SK-N-SH treated with all-trans-retinoic acid at 6 μM for 48 hours (cell line): Measurements from ENCODE around the gene CCDC107.

ENCODE experiments used
- ATAC-seq: fragments of 200-7000 bp; cut with Tn5 transposase; 3 replicates; pipeline ENCODE4 v1.9.1; 2020; ENCODE audit warnings: mild to moderate bottlenecking, moderate library complexity
- BACH2 ChIP-seq: fragments of 250-450 bp; sonication (Bioruptor Pico); IDR thresholded peaks from 2 replicates; pipeline ENCODE4 v1.9.0; 2021; ENCODE audit warnings: mild to moderate bottlenecking, borderline replicate concordance
- ESRRG ChIP-seq: fragments of 250-450 bp; sonication (Bioruptor Pico); IDR thresholded peaks from 2 replicates; pipeline ENCODE4 v1.6.1; 2021; ENCODE audit warnings: mild to moderate bottlenecking
- GLIS3 ChIP-seq: fragments of 250-450 bp; sonication (Bioruptor Pico); IDR thresholded peaks from 2 replicates; pipeline ENCODE4 v1.5.0; 2020; ENCODE audit warnings: mild to moderate bottlenecking, moderate library complexity
- ISL1 ChIP-seq: fragments of 250-450 bp; sonication (Bioruptor Pico); IDR thresholded peaks from 2 replicates; pipeline ENCODE4 v2.1.2; 2022; ENCODE audit warnings: mild to moderate bottlenecking, moderate library complexity
- OSR1 ChIP-seq: fragments of 250-450 bp; sonication (Bioruptor Pico); IDR thresholded peaks from 2 replicates; pipeline ENCODE4 v1.8.0; 2022; ENCODE audit warnings: moderate library complexity, mild to moderate bottlenecking, inconsistent platforms
- PPARA ChIP-seq: fragments of 250-450 bp; sonication (Bioruptor Pico); IDR thresholded peaks from 2 replicates; pipeline ENCODE4 v1.5.0; 2020; ENCODE audit warnings: mild to moderate bottlenecking, borderline replicate concordance
- RARB ChIP-seq: fragments of 250-450 bp; sonication (Bioruptor Pico); IDR thresholded peaks from 2 replicates; pipeline ENCODE4 v1.8.0; 2021; ENCODE audit warnings: mild to moderate bottlenecking, moderate library complexity
- TOX ChIP-seq: fragments of 250-450 bp; sonication (Bioruptor Pico); IDR thresholded peaks from 2 replicates; pipeline ENCODE4 v1.8.0; 2021; ENCODE audit warnings: mild to moderate bottlenecking, moderate library complexity, borderline replicate concordance
- ZC3H10 ChIP-seq: fragments of 250-450 bp; sonication (Bioruptor Pico); IDR thresholded peaks from 2 replicates; pipeline ENCODE4 v1.5.1; 2021; ENCODE audit warnings: mild to moderate bottlenecking, moderate library complexity
- ZFP30 ChIP-seq: fragments of 450-650 bp; formaldehyde crosslinking; IDR thresholded peaks from 2 replicates; pipeline ENCODE4 v1.5.0; 2022; ENCODE audit warnings: mild to moderate bottlenecking, moderate library complexity
- ZNF565 ChIP-seq: fragments of 450-650 bp; formaldehyde crosslinking; conservative IDR thresholded peaks from 2 replicates; pipeline ENCODE4 v1.5.0; 2020; ENCODE audit warnings: low read depth, mild to moderate bottlenecking, moderate library complexity
- ZNF70 ChIP-seq: fragments of 450-650 bp; formaldehyde crosslinking; IDR thresholded peaks from 2 replicates; pipeline ENCODE4 v1.5.0; 2020; ENCODE audit warnings: mild to moderate bottlenecking, moderate library complexity
- ZNF8 ChIP-seq: fragments of 450-650 bp; formaldehyde crosslinking; IDR thresholded peaks from 2 replicates; pipeline ENCODE4 v1.5.0; 2020; ENCODE audit warnings: mild to moderate bottlenecking, moderate library complexity
- TF ChIP-seq, protein P1 (sequence below): fragments of 250-450 bp; sonication (Bioruptor Pico); IDR thresholded peaks from 2 replicates; pipeline ENCODE4 v1.8.0; 2021; ENCODE audit warnings: low read depth, mild to moderate bottlenecking, moderate library complexity, borderline replicate concordance
- TF ChIP-seq, protein P2 (sequence below): fragments of 250-450 bp; sonication (Bioruptor Pico); IDR thresholded peaks from 2 replicates; pipeline ENCODE4 v1.5.1; 2021; ENCODE audit warnings: mild to moderate bottlenecking, moderate library complexity
- TF ChIP-seq, protein P3 (sequence below): fragments of 250-450 bp; sonication (Bioruptor Pico); IDR thresholded peaks from 2 replicates; pipeline ENCODE4 v1.8.0; 2020; ENCODE audit warnings: mild to moderate bottlenecking, moderate library complexity, borderline replicate concordance
- TF ChIP-seq, protein P4 (sequence below): fragments of 250-450 bp; sonication (Bioruptor Pico); IDR thresholded peaks from 2 replicates; pipeline ENCODE4 v1.5.0; 2020; ENCODE audit warnings: mild to moderate bottlenecking, moderate library complexity

The CCDC107 gene

DNA sequence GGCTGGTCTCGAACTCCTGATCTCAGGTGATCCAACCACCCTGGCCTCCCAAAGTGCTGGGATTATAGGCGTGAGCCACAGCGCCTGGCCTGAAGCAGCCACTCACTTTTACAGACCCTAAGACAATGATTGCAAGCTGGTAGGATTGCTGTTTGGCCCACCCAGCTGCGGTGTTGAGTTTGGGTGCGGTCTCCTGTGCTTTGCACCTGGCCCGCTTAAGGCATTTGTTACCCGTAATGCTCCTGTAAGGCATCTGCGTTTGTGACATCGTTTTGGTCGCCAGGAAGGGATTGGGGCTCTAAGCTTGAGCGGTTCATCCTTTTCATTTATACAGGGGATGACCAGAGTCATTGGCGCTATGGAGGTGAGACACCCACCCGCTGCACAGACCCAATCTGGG, 17.1 kb downstream of the CCDC107 start:
- TF ChIP-seq PPARA (CRISPR knock-in tag) (no peak), ZFP30 (no peak), ZC3H10 (no peak), ZNF70 (CRISPR knock-in tag) (no peak)
- TF ChIP-seq, protein P1, sequence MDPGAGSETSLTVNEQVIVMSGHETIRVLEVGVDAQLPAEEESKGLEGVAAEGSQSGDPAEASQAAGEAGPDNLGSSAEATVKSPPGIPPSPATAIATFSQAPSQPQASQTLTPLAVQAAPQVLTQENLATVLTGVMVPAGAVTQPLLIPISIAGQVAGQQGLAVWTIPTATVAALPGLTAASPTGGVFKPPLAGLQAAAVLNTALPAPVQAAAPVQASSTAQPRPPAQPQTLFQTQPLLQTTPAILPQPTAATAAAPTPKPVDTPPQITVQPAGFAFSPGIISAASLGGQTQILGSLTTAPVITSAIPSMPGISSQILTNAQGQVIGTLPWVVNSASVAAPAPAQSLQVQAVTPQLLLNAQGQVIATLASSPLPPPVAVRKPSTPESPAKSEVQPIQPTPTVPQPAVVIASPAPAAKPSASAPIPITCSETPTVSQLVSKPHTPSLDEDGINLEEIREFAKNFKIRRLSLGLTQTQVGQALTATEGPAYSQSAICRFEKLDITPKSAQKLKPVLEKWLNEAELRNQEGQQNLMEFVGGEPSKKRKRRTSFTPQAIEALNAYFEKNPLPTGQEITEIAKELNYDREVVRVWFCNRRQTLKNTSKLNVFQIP = no peak
- TF ChIP-seq, protein P2, sequence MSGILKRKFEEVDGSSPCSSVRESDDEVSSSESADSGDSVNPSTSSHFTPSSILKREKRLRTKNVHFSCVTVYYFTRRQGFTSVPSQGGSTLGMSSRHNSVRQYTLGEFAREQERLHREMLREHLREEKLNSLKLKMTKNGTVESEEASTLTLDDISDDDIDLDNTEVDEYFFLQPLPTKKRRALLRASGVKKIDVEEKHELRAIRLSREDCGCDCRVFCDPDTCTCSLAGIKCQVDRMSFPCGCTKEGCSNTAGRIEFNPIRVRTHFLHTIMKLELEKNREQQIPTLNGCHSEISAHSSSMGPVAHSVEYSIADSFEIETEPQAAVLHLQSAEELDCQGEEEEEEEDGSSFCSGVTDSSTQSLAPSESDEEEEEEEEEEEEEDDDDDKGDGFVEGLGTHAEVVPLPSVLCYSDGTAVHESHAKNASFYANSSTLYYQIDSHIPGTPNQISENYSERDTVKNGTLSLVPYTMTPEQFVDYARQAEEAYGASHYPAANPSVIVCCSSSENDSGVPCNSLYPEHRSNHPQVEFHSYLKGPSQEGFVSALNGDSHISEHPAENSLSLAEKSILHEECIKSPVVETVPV (CRISPR knock-in tag) = no peak
- ATAC-seq = no peak

DNA sequence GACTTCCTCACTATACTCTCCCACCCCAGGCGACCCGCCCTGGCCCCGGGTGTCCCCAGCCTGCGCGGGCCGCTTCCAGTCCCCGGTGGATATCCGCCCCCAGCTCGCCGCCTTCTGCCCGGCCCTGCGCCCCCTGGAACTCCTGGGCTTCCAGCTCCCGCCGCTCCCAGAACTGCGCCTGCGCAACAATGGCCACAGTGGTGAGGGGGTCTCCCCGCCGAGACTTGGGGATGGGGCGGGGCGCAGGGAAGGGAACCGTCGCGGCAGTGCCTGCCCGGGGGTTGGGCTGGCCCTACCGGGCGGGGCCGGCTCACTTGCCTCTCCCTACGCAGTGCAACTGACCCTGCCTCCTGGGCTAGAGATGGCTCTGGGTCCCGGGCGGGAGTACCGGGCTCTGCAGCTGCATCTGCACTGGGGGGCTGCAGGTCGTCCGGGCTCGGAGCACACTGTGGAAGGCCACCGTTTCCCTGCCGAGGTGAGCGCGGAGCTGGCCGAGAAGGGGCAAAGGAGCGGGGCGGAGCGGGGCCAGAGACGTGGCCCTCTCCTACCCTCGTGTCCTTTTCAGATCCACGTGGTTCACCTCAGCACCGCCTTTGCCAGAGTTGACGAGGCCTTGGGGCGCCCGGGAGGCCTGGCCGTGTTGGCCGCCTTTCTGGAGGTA, 17.8 kb downstream of the CCDC107 start:
- peak; percentile 26 for ATAC-seq
- TF ChIP-seq ZNF8 = no peak
- no peak for TF ChIP-seq GLIS3 (CRISPR knock-in tag)
- TF ChIP-seq, protein P2 (CRISPR knock-in tag) = no peak

DNA sequence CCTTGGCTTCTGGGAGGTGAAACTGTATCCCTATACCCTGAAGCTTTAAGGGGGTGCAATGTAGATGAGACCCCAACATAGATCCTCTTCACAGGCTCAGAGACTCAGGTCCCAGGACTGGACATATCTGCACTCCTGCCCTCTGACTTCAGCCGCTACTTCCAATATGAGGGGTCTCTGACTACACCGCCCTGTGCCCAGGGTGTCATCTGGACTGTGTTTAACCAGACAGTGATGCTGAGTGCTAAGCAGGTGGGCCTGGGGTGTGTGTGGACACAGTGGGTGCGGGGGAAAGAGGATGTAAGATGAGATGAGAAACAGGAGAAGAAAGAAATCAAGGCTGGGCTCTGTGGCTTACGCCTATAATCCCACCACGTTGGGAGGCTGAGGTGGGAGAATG, 21.0 kb downstream of the CCDC107 start:
- TF ChIP-seq TOX (CRISPR knock-in tag) = no peak
- TF ChIP-seq RARB (CRISPR knock-in tag) = no peak
- no peak for TF ChIP-seq ZC3H10
- TF ChIP-seq, protein P1 = no peak
- TF ChIP-seq OSR1 (CRISPR knock-in tag) = no peak
- no peak for TF ChIP-seq ESRRG (CRISPR knock-in tag)
- TF ChIP-seq, protein P3, sequence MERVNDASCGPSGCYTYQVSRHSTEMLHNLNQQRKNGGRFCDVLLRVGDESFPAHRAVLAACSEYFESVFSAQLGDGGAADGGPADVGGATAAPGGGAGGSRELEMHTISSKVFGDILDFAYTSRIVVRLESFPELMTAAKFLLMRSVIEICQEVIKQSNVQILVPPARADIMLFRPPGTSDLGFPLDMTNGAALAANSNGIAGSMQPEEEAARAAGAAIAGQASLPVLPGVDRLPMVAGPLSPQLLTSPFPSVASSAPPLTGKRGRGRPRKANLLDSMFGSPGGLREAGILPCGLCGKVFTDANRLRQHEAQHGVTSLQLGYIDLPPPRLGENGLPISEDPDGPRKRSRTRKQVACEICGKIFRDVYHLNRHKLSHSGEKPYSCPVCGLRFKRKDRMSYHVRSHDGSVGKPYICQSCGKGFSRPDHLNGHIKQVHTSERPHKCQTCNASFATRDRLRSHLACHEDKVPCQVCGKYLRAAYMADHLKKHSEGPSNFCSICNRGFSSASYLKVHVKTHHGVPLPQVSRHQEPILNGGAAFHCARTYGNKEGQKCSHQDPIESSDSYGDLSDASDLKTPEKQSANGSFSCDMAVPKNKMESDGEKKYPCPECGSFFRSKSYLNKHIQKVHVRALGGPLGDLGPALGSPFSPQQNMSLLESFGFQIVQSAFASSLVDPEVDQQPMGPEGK = no peak
- TF ChIP-seq, protein P4, sequence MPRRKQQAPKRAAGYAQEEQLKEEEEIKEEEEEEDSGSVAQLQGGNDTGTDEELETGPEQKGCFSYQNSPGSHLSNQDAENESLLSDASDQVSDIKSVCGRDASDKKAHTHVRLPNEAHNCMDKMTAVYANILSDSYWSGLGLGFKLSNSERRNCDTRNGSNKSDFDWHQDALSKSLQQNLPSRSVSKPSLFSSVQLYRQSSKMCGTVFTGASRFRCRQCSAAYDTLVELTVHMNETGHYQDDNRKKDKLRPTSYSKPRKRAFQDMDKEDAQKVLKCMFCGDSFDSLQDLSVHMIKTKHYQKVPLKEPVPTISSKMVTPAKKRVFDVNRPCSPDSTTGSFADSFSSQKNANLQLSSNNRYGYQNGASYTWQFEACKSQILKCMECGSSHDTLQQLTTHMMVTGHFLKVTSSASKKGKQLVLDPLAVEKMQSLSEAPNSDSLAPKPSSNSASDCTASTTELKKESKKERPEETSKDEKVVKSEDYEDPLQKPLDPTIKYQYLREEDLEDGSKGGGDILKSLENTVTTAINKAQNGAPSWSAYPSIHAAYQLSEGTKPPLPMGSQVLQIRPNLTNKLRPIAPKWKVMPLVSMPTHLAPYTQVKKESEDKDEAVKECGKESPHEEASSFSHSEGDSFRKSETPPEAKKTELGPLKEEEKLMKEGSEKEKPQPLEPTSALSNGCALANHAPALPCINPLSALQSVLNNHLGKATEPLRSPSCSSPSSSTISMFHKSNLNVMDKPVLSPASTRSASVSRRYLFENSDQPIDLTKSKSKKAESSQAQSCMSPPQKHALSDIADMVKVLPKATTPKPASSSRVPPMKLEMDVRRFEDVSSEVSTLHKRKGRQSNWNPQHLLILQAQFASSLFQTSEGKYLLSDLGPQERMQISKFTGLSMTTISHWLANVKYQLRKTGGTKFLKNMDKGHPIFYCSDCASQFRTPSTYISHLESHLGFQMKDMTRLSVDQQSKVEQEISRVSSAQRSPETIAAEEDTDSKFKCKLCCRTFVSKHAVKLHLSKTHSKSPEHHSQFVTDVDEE (CRISPR knock-in tag) = no peak
- ATAC-seq = no peak

DNA sequence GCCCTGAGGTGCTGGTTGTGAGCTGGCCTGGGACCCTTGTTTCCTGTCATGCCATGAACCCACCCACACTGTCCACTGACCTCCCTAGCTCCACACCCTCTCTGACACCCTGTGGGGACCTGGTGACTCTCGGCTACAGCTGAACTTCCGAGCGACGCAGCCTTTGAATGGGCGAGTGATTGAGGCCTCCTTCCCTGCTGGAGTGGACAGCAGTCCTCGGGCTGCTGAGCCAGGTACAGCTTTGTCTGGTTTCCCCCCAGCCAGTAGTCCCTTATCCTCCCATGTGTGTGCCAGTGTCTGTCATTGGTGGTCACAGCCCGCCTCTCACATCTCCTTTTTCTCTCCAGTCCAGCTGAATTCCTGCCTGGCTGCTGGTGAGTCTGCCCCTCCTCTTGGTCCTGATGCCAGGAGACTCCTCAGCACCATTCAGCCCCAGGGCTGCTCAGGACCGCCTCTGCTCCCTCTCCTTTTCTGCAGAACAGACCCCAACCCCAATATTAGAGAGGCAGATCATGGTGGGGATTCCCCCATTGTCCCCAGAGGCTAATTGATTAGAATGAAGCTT, 21.8 kb downstream of the CCDC107 start:
- peak; percentile 24 for ATAC-seq
- TF ChIP-seq PPARA (CRISPR knock-in tag) (no peak), ZNF565 (CRISPR knock-in tag) (no peak), GLIS3 (CRISPR knock-in tag) (no peak), BACH2 (CRISPR knock-in tag) (no peak), ZNF70 (CRISPR knock-in tag) (no peak), ISL1 (CRISPR knock-in tag) (no peak), ZNF8 (no peak), ZC3H10 (no peak)
- TF ChIP-seq, protein P4 (CRISPR knock-in tag) = no peak
